ENCODE measurements around the gene ODAD2.

DNA sequence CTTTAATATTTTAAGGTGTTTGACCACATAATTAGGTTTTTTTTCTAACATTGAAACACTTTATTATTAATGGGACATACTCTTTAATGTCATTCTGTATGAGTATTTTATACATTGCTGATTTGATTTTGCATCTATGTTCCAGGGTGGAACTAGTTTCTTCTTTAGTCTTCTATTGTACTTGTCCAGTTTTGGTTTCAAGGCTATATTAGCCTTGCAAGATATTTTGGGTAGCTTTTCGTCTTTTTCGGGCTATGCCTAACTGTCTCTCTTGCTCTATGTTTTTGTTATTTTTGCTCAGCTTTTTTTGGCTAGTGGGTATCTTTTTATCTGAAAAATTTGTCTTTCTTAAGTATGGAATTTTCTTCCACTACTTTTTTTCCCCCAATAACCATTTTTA lies 214.6 kb downstream of the ODAD2 start:
- TF ChIP-seq, protein P1, sequence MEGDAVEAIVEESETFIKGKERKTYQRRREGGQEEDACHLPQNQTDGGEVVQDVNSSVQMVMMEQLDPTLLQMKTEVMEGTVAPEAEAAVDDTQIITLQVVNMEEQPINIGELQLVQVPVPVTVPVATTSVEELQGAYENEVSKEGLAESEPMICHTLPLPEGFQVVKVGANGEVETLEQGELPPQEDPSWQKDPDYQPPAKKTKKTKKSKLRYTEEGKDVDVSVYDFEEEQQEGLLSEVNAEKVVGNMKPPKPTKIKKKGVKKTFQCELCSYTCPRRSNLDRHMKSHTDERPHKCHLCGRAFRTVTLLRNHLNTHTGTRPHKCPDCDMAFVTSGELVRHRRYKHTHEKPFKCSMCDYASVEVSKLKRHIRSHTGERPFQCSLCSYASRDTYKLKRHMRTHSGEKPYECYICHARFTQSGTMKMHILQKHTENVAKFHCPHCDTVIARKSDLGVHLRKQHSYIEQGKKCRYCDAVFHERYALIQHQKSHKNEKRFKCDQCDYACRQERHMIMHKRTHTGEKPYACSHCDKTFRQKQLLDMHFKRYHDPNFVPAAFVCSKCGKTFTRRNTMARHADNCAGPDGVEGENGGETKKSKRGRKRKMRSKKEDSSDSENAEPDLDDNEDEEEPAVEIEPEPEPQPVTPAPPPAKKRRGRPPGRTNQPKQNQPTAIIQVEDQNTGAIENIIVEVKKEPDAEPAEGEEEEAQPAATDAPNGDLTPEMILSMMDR (IDR thresholded peaks at IDR 0.05): no peak
- no peak for TF ChIP-seq POLR2A (IDR thresholded peaks at IDR 0.05; ENCODE audit: low read depth)
